HG03064 (cell line): ENCODE data around the gene PCDHAC2.

Experiments
- ATAC-seq: cut with Tn5 transposase; IDR thresholded peaks from one replicate; pipeline ENCODE4 v1.9.1; 2021; ENCODE audit warnings: low read depth; ENCODE audit not compliant: unreplicated experiment

Gene PCDHAC2

GRCh38 chr5:140966293-140967225, at the start of gene PCDHAC2:
TSS of gene PCDHAC2 (plus strand) at chr5:140966476. CDS start at chr5:140966767, 291 bp downstream.
- ATAC-seq: no peak

- ATAC-seq: no peak
Observed at GRCh38 chr5:140923601-140924000, 42.7 kb upstream of the PCDHAC2 start.

GRCh38 chr5:140925806-140926442, 40.4 kb upstream of the PCDHAC2 start, which contains the start of gene PCDHAC1:
TSS of gene PCDHAC1 (plus strand) at chr5:140926299. CDS start at chr5:140926893, 594 bp downstream.
- ATAC-seq: no peak

GRCh38 chr5:140926443-140927227, 39.6 kb upstream of the PCDHAC2 start:
- no peak for ATAC-seq

- ATAC-seq: no peak
Observed at GRCh38 chr5:140927228-140927573, 39.1 kb upstream of the PCDHAC2 start.

GRCh38 chr5:140934964-140935606, 31.2 kb upstream of the PCDHAC2 start:
- ATAC-seq: no peak

- no peak for ATAC-seq
Observed at GRCh38 chr5:140946578-140946977, 19.7 kb upstream of the PCDHAC2 start.

- ATAC-seq: no peak
Observed at GRCh38 chr5:140951636-140952035, 14.6 kb upstream of the PCDHAC2 start.

GRCh38 chr5:140953234-140953633, 13.0 kb upstream of the PCDHAC2 start:
- ATAC-seq: no peak

- ATAC-seq: no peak
Observed at GRCh38 chr5:140962190-140962589, 4.1 kb upstream of the PCDHAC2 start.

GRCh38 chr5:140964356-140964755, 1.9 kb upstream of the PCDHAC2 start:
- no peak for ATAC-seq

- no peak for ATAC-seq
Observed at GRCh38 chr5:140965905-140966292, 377 bp upstream of the PCDHAC2 start.

GRCh38 chr5:140967226-140967893, 1.1 kb downstream of the PCDHAC2 start:
- ATAC-seq: no peak

- no peak for ATAC-seq
Observed at GRCh38 chr5:140969880-140970279, 3.6 kb downstream of the PCDHAC2 start.

GRCh38 chr5:140973550-140973949, 7.3 kb downstream of the PCDHAC2 start:
- ATAC-seq: no peak

- ATAC-seq: no peak
Observed at GRCh38 chr5:140977003-140977402, 10.7 kb downstream of the PCDHAC2 start.

GRCh38 chr5:140978260-140978659, 12.0 kb downstream of the PCDHAC2 start:
- no peak for ATAC-seq

GRCh38 chr5:140978983-140979382, 12.7 kb downstream of the PCDHAC2 start:
- no peak for ATAC-seq

- ATAC-seq: no peak
Observed at GRCh38 chr5:140982083-140982716, 15.9 kb downstream of the PCDHAC2 start.
